GM15510 (cell line): ENCODE measurements around the gene P3H1.

ENCODE experiments used
- POLR2A ChIP-seq: IDR thresholded peaks from 3 replicates; pipeline ENCODE4 v1.6.1; 2011; ENCODE audit warnings: borderline replicate concordance; ENCODE audit not compliant: insufficient read length; ENCODE audit errors: extremely low read depth

The P3H1 gene

GRCh38 chr1:42783092-42783491 is 16.3 kb upstream of the P3H1 start:
- no peak for TF ChIP-seq POLR2A

DNA sequence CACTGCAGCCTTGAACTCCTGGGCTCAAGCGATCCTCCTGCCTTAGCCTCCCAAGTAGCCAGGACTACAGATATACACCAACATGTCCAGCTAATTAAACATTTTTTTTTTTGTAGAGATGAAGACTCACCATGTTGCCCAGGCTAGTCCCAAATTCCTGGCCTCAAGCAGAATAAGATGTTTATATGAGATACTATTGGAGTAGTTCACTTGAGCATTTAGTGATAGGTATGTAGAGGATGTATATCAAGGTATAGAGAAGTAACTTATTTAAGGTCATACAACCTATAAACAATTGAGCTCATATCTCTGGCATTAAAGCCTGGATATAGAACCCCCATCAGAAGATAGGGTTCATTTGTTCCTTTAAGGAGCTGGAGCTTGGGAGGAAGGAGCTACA is 13.3 kb upstream of the P3H1 start:
- TF ChIP-seq POLR2A, result no peak

DNA sequence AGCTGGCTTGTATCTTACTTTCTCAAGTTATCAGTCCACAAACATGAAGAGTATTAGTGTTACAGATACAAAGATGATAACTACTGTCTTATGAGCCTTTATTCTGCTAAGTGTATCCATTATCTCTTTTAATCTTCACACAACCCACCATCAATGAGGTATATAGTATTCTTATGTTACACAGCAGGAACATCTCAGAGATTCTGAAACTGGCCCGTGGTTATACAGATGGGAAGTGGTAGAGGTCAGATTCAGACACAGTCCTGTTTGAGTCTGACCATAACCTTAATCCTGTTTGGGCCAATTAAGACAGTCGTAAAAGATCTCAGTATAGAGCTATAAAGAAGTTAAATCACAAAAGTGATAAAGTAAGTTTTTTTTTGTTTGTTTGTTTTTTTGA is 12.9 kb upstream of the P3H1 start:
- TF ChIP-seq POLR2A, result no peak

GRCh38 chr1:42777852-42778251 is 11.0 kb upstream of the P3H1 start:
- no peak for TF ChIP-seq POLR2A

GRCh38 chr1:42776502-42776901 is 9.7 kb upstream of the P3H1 start:
- TF ChIP-seq POLR2A, result no peak

GRCh38 chr1:42774928-42775526 is 8.2 kb upstream of the P3H1 start:
- no peak for TF ChIP-seq POLR2A

GRCh38 chr1:42773420-42773819 is 6.6 kb upstream of the P3H1 start:
- no peak for TF ChIP-seq POLR2A

GRCh38 chr1:42769811-42770210 is 3.0 kb upstream of the P3H1 start:
- TF ChIP-seq POLR2A, result no peak

- TF ChIP-seq POLR2A, result no peak
Observed at GRCh38 chr1:42768172-42768571, 1.3 kb upstream of the P3H1 start.

GRCh38 chr1:42767510-42768000 is 727 bp upstream of the P3H1 start:
- TF ChIP-seq POLR2A, result no peak

GRCh38 chr1:42765832-42766740 is 742 bp downstream of the P3H1 start:
- TF ChIP-seq POLR2A, result no peak

GRCh38 chr1:42765269-42765668 is 1.6 kb downstream of the P3H1 start:
- TF ChIP-seq POLR2A, result no peak

GRCh38 chr1:42762269-42762668 is 4.6 kb downstream of the P3H1 start:
- TF ChIP-seq POLR2A, result no peak

DNA sequence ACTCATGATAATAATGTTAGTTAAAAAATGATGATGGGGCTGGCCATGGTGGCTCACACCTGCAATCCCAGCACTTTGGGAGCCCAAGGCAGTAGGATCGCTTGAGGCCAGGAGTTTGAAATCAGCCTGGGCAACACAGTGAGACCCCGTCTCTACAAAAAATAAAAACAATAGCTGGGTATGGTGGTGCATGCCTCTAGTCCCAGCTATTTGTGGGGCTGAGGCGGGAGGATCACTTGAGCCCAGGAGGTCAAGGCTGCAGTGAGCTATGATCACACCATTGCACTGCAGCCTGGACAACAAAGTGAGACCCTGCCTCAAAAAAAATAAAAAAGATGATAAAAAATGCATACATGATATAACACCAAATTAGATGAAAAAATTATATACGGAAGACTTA is 5.3 kb downstream of the P3H1 start:
- TF ChIP-seq POLR2A, result no peak

DNA sequence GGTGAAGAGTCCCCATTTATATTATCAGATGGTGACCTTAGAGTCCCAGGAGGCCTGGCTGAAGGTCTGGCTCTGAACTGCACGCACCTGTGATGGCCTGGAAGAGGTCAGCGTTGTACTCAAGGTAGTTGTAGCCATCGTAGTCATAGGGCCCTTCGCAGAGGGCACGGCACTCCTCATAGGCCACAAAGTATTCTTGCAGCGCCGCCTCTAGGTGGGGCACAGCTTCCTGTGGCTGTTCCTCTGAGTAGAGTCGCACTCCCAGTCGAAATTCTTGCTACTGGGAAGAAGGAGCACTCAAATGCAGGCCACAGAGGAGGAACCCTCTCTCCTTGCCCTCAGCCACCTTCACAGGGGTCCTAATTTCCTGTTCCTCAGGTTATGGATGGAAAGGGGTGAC is 7.7 kb downstream of the P3H1 start:
- no peak for TF ChIP-seq POLR2A

- no peak for TF ChIP-seq POLR2A
Observed at GRCh38 chr1:42758641-42759040, 8.2 kb downstream of the P3H1 start.
